Breast epithelium (tissue), 4 donors: Measurements from ENCODE around the gene PTPRN2. TPM values are rescaled to one million over a fixed set of nuclear protein-coding genes. Genes with fewer than 3 reads are reported as not detected.

Experiments
- DNase-seq, 2 donors: peaks; one replicate each; pipeline ENCODE4 v3.0.0-alpha.2; 2019; ENCODE audit warnings: low spot score in 2 of 2
- H3K27ac ChIP-seq, 2 donors: fragments of 200-600 bp; sonication (generic) in 1 of 2; one replicate each; pipeline ENCODE4 v1.5.1; 2016 to 2019; ENCODE audit warnings: mild to moderate bottlenecking in 1 of 2
- H3K27me3 ChIP-seq, 2 donors: fragments of 200-600 bp; sonication (generic) in 1 of 2; one replicate each; pipeline versions ENCODE4 v1.5.1 to v1.6.0; 2017 to 2019; ENCODE audit warnings: control low read depth in 1 of 2, mild to moderate bottlenecking in 1 of 2
- H3K36me3 ChIP-seq: fragments of 200-600 bp; one replicate; pipeline ENCODE4 v1.5.1; 2019
- H3K4me1 ChIP-seq, 2 donors: fragments of 200-600 bp; sonication (generic); one replicate each; pipeline ENCODE4 v1.5.1; 2016 to 2019; ENCODE audit warnings: control low read depth in 1 of 2
- H3K4me3 ChIP-seq, 3 donors: fragments of 200-600 bp; sonication (generic); 1 replicate in 2 of 3; 2 replicates in 1 of 3; pipeline ENCODE4 v1.5.1; 2016 to 2019; ENCODE audit warnings: mild to moderate bottlenecking in 3 of 3, moderate library complexity in 2 of 3
- H3K9me3 ChIP-seq, 2 donors: fragments of 200-600 bp; sonication (generic) in 1 of 2; one replicate each; pipeline ENCODE4 v1.5.1; 2016 to 2019; ENCODE audit warnings: control low read depth in 1 of 2
- CTCF ChIP-seq, 3 donors: fragments of 450-650 bp; IDR thresholded peaks; one replicate each; pipeline ENCODE4 v1.5.1; 2016 to 2017; ENCODE audit warnings: antibody characterized with exemption in 3 of 3, mild to moderate bottlenecking in 3 of 3, moderate library complexity in 3 of 3
- POLR2A ChIP-seq: fragments of 450-650 bp; IDR thresholded peaks from one replicate; pipeline ENCODE4 v1.6.1; 2016; ENCODE audit warnings: antibody characterized with exemption, mild to moderate bottlenecking, moderate library complexity
- POLR2AphosphoS5 ChIP-seq, 3 donors: sonication (generic); formaldehyde crosslinking; IDR thresholded peaks; one replicate each; pipeline ENCODE4 v1.6.1; 2017; ENCODE audit warnings: antibody characterized with exemption in 3 of 3
- intact Hi-C: fragments of 100-400 bp; cut with DNase I; formaldehyde crosslinking; loops from one replicate; pipeline ENCODE4 v1.15.1; 2023; ENCODE audit warnings: low total_unique reads
- total RNA-seq, 3 donors: library from RNA; depleted of rRNA; stranded (reverse); fragments of >200 nt; gene quantifications; one replicate each; pipeline ENCODE4 v1.1.0, GENCODE V29; 2016

PTPRN2 gene
- total RNA-seq, 3 donors from 2014 or later: 1.6 to 2.2 (median 2.2) TPM

DNA sequence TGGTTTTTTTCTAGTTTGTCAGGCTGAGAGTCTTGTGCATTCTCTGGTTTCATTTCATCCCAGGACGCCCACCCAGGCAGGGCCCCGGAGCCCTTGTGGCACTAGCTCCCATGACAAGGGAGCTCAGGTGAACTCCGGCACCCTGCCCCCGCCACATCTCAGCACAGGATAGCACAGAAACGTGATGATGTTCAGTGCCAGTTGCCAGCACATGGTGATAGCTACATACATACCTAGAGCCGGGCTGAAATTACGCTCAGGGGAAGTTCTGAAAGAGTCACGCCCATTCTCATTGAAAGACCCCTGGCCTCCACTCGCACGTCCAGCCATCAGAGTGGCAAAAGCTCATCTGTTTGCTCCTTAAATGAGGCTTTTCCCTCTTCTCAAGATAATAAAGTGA is 273.7 kb downstream of the PTPRN2 start:
- no peak overlapping the region for H3K27ac ChIP-seq
- intact Hi-C loops: loop anchor here (2.0 kb wide), 1 partner anchor 27 kb away; no protein-coding TSS in a partner anchor
- H3K4me3 ChIP-seq: no peak overlapping the region
- TF ChIP-seq POLR2A (no peak), POLR2AphosphoS5 (IDR thresholded peaks at IDR 0.05) (no peak), CTCF (IDR thresholded peaks at IDR 0.05) (no peak)
- H3K36me3 ChIP-seq: no peaks in the 10 kb centered on the region
- peaks cover 9 to 11% of the 10 kb centered on the region in 2 donors for H3K9me3 ChIP-seq
- H3K4me1 ChIP-seq: no peaks in the 10 kb centered on the region
- DNase-seq: no peak
- H3K27me3 ChIP-seq: no peaks in the 10 kb centered on the region

- TF ChIP-seq CTCF (IDR thresholded peaks at IDR 0.05) (no peak), POLR2A (no peak), POLR2AphosphoS5 (IDR thresholded peaks at IDR 0.05) (no peak)
- no peaks in the 10 kb centered on the region for H3K4me1 ChIP-seq
- no peaks in the 10 kb centered on the region for H3K27me3 ChIP-seq
- no peak overlapping the region for H3K4me3 ChIP-seq
- peaks cover 14 to 18% of the 10 kb centered on the region in 2 donors for H3K9me3 ChIP-seq
- no peak overlapping the region for H3K27ac ChIP-seq
- intact Hi-C loops: loop anchor here (2.0 kb wide), 1 partner anchor 26 kb away; no protein-coding TSS in a partner anchor
- DNase-seq: no peak
- H3K36me3 ChIP-seq: no peaks in the 10 kb centered on the region
These were observed 274.8 kb downstream of the PTPRN2 start for GRCh38 chr7:158312789-158313188.

GRCh38 chr7:158311791-158312190 is 275.8 kb downstream of the PTPRN2 start:
- Histone ChIP-seq H3K9me3 (peaks cover 20 to 26% of the 10 kb centered on the region in 2 donors), H3K27ac (no peak overlapping the region), H3K4me1 (no peaks in the 10 kb centered on the region), H3K36me3 (no peaks in the 10 kb centered on the region), H3K27me3 (no peaks in the 10 kb centered on the region), H3K4me3 (no peak overlapping the region)
- TF ChIP-seq POLR2A: no peak
- no peak for TF ChIP-seq CTCF (IDR thresholded peaks at IDR 0.05)
- no peak for TF ChIP-seq POLR2AphosphoS5 (IDR thresholded peaks at IDR 0.05)
- no peak for DNase-seq
- intact Hi-C loops: loop anchor here (2.0 kb wide), 1 partner anchor 25 kb away; no protein-coding TSS in a partner anchor

GRCh38 chr7:158310924-158311666 is 276.5 kb downstream of the PTPRN2 start:
- no peak for DNase-seq
- TF ChIP-seq CTCF (IDR thresholded peaks at IDR 0.05) (no peak), POLR2A (no peak), POLR2AphosphoS5 (IDR thresholded peaks at IDR 0.05) (no peak)
- Histone ChIP-seq H3K4me3 (no peak overlapping the region), H3K36me3 (no peaks in the 10 kb centered on the region), H3K4me1 (no peaks in the 10 kb centered on the region), H3K9me3 (peaks cover 15 to 27% of the 10 kb centered on the region in 2 donors), H3K27me3 (no peaks in the 10 kb centered on the region), H3K27ac (no peak overlapping the region)
- intact Hi-C loops: no loop called here
